Upper lobe of left lung (tissue), 4 donors: ENCODE results near the gene RDM1.

Experiments
- EP300 ChIP-seq, 4 donors: sonication (generic); formaldehyde crosslinking; IDR thresholded peaks; one replicate each; pipeline ENCODE4 v1.5.1; 2017; ENCODE audit warnings: antibody characterized with exemption in 4 of 4, control low read depth in 2 of 4
- POLR2A ChIP-seq, 4 donors: fragments of 450-650 bp; IDR thresholded peaks; one replicate each; pipeline ENCODE4 v1.5.1; 2016 to 2017; ENCODE audit warnings: antibody characterized with exemption in 4 of 4, mild to moderate bottlenecking in 2 of 4
- POLR2AphosphoS5 ChIP-seq, 2 donors: sonication (generic); formaldehyde crosslinking; IDR thresholded peaks; one replicate each; pipeline ENCODE4 v1.5.1; 2017; ENCODE audit warnings: antibody characterized with exemption in 2 of 2
- TF ChIP-seq, protein P1 (sequence below), 6 experiments: fragments of 450-650 bp in 4 of 6; fragments of 200-600 bp in 2 of 6; sonication (generic) in 2 of 6; IDR thresholded peaks; one replicate each; pipeline ENCODE4 v1.5.1; 2016 to 2019; ENCODE audit warnings: antibody characterized with exemption in 6 of 6

GRCh38 chr17:35878361-35878760 lies 52.2 kb downstream of the RDM1 start:
- TF ChIP-seq, protein P1, sequence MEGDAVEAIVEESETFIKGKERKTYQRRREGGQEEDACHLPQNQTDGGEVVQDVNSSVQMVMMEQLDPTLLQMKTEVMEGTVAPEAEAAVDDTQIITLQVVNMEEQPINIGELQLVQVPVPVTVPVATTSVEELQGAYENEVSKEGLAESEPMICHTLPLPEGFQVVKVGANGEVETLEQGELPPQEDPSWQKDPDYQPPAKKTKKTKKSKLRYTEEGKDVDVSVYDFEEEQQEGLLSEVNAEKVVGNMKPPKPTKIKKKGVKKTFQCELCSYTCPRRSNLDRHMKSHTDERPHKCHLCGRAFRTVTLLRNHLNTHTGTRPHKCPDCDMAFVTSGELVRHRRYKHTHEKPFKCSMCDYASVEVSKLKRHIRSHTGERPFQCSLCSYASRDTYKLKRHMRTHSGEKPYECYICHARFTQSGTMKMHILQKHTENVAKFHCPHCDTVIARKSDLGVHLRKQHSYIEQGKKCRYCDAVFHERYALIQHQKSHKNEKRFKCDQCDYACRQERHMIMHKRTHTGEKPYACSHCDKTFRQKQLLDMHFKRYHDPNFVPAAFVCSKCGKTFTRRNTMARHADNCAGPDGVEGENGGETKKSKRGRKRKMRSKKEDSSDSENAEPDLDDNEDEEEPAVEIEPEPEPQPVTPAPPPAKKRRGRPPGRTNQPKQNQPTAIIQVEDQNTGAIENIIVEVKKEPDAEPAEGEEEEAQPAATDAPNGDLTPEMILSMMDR (IDR thresholded peaks at IDR 0.05): no peak
- no peak for TF ChIP-seq POLR2A (IDR thresholded peaks at IDR 0.05)
- no peak for TF ChIP-seq EP300 (IDR thresholded peaks at IDR 0.05)
- TF ChIP-seq POLR2AphosphoS5 (IDR thresholded peaks at IDR 0.05): no peak
